HG03521 (cell line): ENCODE results near the gene ODF4.
"Not testable (repeated sequence)": the region's sequence is repeated elsewhere in the genome, so short reads cannot be mapped to it uniquely, and the experiment has no call there.

ENCODE experiments used
- ATAC-seq: cut with Tn5 transposase; IDR thresholded peaks from one replicate; pipeline ENCODE4 v1.9.1; 2021; ENCODE audit warnings: mild to moderate bottlenecking, moderate library complexity; ENCODE audit not compliant: unreplicated experiment

ODF4 gene

DNA sequence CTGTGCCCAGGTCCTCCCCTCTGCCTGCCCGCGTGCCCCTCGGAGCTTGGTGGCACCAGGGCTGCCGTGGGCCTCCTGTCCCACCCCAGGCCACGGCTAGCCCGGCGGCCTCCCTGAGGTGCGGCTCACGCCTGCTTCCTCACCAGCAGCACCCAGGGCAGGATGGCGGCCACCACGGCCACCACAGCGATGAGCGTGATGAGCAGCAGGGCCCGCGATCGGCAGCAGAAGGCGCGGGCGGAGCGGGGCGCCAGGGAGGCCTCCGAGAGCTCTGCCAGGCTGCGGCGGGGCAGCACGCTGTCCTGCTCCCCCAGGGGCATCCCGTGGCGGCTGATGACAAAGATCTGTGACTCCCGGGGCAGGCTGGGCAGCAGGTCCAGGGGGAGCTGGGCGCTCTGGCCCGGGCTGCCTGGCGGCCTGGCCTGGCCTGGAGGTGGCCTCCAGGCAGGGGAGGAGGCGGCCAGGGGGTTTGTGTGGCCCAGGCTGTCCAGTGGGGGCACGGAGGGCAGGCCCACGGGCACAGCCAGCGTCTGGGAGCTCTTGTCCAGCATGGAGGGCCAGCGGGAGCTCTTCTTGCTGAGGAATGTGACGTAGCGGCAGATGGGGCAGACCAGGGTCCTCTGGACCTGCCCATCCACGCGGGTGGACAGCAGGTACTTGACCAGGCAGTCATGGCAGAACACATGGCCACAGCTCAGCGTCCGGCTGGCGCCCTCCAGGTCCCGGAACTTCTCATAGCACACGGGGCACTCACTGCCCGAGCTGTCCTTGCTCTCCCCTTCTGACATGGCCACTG is 53.2 kb downstream of the ODF4 start:
- no peak for ATAC-seq

DNA sequence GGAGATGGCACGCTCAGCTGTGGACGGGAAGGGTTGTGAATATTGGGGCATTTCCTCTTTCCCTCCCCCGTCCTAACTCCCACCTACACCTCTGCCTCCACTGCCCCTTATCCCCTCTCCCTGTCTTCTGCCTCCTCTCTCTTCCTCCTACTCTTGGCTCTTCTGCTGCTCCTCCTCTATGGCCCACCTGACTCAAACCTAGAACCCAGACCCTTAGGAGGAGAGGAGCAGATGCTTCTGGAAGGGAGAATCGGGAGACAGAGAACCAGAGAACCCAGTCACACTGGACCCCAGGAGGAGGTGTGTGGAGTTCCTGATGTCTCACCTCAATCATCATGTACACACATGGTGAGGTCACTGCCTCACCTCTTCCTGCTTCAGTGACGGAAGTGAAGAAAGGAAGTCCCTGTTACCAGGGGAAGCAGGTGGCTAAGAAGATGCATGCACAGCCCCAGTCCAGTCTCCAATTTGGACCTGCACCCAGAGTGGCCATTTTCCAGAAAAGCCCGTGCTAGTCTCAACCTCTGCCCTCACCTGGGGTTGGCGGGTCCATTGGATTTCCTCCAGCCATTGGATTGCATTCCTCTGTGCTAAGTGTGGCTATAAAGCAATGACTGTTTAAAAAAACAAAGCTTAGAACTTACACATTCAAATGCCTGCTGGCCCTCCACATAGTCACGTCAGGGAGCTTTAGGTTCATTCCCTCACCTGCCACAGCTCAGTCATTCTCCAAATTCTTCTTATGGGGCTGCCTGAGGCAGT is 54.0 kb downstream of the ODF4 start:
- no peak for ATAC-seq

DNA sequence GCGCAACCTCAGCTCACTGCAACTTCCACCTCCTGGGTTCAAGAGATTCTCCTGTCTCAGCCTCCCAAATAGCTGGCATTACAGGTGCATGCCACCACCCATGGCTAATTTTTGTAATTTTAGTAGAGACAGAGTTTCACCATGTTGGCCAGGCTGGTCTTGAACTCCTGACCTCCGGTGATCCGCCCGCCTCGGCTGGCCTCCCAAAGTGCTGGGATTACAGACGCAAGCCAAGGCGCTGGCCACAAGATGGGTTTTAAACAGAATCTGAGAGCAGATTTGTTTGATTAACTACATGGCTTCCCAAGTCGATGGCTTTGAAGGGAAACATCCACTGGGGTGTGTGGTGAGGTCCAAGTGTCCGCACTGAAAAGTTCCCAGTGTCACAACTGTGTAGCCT is 54.9 kb downstream of the ODF4 start:
- not testable (repeated sequence) for ATAC-seq
